Measurements from ENCODE around the gene MYMK. TPM values are rescaled to one million over a fixed set of nuclear protein-coding genes. Genes with fewer than 3 reads are reported as not detected.
A peak's percentile ranks its signal among the peaks of the same experiment; 100 is the strongest.

MYMK gene
- total and polyA plus RNA-seq, 2 of the 13 experiments (the other 11 are each of a cell fraction or from before 2014, with no cell fraction given): not detected

DNA sequence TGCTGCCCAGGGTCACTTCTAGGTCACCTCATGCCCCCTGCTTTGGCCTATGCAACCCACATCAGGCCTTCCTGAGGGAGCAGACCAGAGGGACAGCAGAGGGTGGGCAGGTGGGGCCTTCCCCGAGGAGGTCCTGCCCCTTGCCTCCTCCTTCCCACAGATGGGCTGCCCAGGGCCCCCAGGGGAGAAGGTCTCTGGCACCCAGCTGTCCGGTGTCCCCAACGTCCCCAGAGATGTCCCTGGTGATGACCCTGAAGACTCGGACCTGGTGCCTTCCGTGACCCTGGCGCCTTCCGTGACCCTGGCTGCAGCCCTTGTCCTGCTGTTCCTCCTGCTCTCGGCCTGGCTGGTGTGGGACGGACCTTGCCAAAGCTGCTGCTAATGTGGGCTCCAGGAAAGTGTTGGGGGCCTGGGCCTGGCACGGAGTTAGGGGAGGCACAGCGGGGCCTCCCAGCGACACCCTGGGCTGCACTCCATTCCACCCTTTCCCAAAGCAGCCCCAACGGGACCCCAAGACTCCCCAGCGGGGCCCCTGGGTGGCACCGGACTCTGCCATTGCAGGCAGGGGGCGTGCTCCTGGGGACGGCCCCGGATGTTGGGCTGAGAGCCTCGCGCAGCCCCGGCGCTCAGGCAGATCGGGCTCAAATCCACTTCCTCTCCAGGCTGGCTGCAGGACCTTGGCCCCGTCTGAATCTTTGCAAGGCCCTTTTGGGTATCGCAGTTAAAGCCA lies 39.1 kb downstream of the MYMK start (continued):
- no peak for TF ChIP-seq ZNF629 (CRISPR knock-in tag; conservative IDR thresholded peaks at IDR 0.05)
- TF ChIP-seq, protein P1, sequence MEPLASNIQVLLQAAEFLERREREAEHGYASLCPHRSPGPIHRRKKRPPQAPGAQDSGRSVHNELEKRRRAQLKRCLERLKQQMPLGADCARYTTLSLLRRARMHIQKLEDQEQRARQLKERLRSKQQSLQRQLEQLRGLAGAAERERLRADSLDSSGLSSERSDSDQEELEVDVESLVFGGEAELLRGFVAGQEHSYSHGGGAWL (CRISPR knock-in tag; IDR thresholded peaks at IDR 0.05): peak; percentile 23; the same call in 1 of the 2 replicates
- TF ChIP-seq MEIS1 (CRISPR knock-in tag; IDR thresholded peaks at IDR 0.05; ENCODE audit: borderline replicate concordance): no peak
- no peak for TF ChIP-seq FLYWCH1 (CRISPR knock-in tag; IDR thresholded peaks at IDR 0.05)
- no peak for TF ChIP-seq HMG20B (CRISPR knock-in tag; conservative IDR thresholded peaks at IDR 0.05)
- no peak for TF ChIP-seq TOPORS (CRISPR knock-in tag; IDR thresholded peaks at IDR 0.05)
- no peak for TF ChIP-seq TBX2 (CRISPR knock-in tag; IDR thresholded peaks at IDR 0.05; ENCODE audit: borderline replicate concordance)
- no peak for TF ChIP-seq ZNF296 (CRISPR knock-in tag; conservative IDR thresholded peaks at IDR 0.05)
- no peak for TF ChIP-seq ZNF101 (CRISPR knock-in tag; IDR thresholded peaks at IDR 0.05; ENCODE audit: borderline replicate concordance, low read depth)
- no peak for TF ChIP-seq ZNF788 (CRISPR knock-in tag; IDR thresholded peaks at IDR 0.05; ENCODE audit: borderline replicate concordance)
- no peak for TF ChIP-seq HNRNPK (IDR thresholded peaks at IDR 0.05; ENCODE audit: low read depth, low read length, poor library complexity, severe bottlenecking)
- no peak for TF ChIP-seq FOXO1 (CRISPR knock-in tag; IDR thresholded peaks at IDR 0.05)
- TF ChIP-seq, protein P2, sequence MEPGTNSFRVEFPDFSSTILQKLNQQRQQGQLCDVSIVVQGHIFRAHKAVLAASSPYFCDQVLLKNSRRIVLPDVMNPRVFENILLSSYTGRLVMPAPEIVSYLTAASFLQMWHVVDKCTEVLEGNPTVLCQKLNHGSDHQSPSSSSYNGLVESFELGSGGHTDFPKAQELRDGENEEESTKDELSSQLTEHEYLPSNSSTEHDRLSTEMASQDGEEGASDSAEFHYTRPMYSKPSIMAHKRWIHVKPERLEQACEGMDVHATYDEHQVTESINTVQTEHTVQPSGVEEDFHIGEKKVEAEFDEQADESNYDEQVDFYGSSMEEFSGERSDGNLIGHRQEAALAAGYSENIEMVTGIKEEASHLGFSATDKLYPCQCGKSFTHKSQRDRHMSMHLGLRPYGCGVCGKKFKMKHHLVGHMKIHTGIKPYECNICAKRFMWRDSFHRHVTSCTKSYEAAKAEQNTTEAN (CRISPR knock-in tag; conservative IDR thresholded peaks at IDR 0.05): no peak
- TF ChIP-seq, protein P3, sequence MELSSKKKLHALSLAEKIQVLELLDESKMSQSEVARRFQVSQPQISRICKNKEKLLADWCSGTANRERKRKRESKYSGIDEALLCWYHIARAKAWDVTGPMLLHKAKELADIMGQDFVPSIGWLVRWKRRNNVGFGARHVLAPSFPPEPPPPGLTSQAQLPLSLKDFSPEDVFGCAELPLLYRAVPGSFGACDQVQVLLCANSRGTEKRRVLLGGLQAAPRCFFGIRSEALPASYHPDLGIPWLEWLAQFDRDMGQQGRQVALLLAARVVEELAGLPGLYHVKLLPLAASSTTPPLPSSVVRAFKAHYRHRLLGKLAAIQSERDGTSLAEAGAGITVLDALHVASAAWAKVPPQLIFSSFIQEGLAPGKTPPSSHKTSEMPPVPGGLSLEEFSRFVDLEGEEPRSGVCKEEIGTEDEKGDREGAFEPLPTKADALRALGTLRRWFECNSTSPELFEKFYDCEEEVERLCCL (CRISPR knock-in tag; IDR thresholded peaks at IDR 0.05; ENCODE audit: borderline replicate concordance): 0 out of 2 replicates have a peak, but pooled peaks have one; percentile 40
- TF ChIP-seq NR1H2 (CRISPR knock-in tag; IDR thresholded peaks at IDR 0.05; ENCODE audit: borderline replicate concordance, low read depth): no peak
- TF ChIP-seq ZNF567 (CRISPR knock-in tag; IDR thresholded peaks at IDR 0.05; ENCODE audit: borderline replicate concordance): no peak
- peak; percentile 93; the same call in 1 of the 2 replicates for TF ChIP-seq ZNF598 (CRISPR knock-in tag; IDR thresholded peaks at IDR 0.05; ENCODE audit: borderline replicate concordance)
- TF ChIP-seq ZNF891 (CRISPR knock-in tag; IDR thresholded peaks at IDR 0.05): peak; percentile 17; the same call in 1 of the 2 replicates
- 0 out of 2 replicates have a peak, but pooled peaks have one; percentile 49 for TF ChIP-seq NFATC3 (CRISPR knock-in tag; IDR thresholded peaks at IDR 0.05)
- peak; percentile 73; the same call in 1 of the 2 replicates for TF ChIP-seq PHF21A (CRISPR knock-in tag; IDR thresholded peaks at IDR 0.05)
- TF ChIP-seq SRSF1 (optimal IDR thresholded peaks at IDR 0.05; ENCODE audit: low read depth, low read length): peak; percentile 36
- TF ChIP-seq ZNF124 (CRISPR knock-in tag; IDR thresholded peaks at IDR 0.05): no peak
- TF ChIP-seq, protein P4, sequence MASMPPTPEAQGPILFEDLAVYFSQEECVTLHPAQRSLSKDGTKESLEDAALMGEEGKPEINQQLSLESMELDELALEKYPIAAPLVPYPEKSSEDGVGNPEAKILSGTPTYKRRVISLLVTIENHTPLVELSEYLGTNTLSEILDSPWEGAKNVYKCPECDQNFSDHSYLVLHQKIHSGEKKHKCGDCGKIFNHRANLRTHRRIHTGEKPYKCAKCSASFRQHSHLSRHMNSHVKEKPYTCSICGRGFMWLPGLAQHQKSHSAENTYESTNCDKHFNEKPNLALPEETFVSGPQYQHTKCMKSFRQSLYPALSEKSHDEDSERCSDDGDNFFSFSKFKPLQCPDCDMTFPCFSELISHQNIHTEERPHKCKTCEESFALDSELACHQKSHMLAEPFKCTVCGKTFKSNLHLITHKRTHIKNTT (CRISPR knock-in tag; IDR thresholded peaks at IDR 0.05): no peak
- TF ChIP-seq MXD4 (CRISPR knock-in tag; IDR thresholded peaks at IDR 0.05): 0 out of 2 replicates have a peak, but pooled peaks have one; percentile 1
- no peak for TF ChIP-seq KLF6 (CRISPR knock-in tag; IDR thresholded peaks at IDR 0.05)
- TF ChIP-seq, protein P5, sequence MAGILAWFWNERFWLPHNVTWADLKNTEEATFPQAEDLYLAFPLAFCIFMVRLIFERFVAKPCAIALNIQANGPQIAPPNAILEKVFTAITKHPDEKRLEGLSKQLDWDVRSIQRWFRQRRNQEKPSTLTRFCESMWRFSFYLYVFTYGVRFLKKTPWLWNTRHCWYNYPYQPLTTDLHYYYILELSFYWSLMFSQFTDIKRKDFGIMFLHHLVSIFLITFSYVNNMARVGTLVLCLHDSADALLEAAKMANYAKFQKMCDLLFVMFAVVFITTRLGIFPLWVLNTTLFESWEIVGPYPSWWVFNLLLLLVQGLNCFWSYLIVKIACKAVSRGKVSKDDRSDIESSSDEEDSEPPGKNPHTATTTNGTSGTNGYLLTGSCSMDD (CRISPR knock-in tag; IDR thresholded peaks at IDR 0.05): no peak
